GM12801 (cell line): ENCODE results near the gene FRMD4B.

ENCODE experiments used
- CTCF ChIP-seq: IDR thresholded peaks from one replicate; pipeline ENCODE4 v1.5.1; 2011; ENCODE audit warnings: control low read depth; ENCODE audit not compliant: insufficient read length; ENCODE audit errors: extremely low read depth

Gene FRMD4B

GRCh38 chr3:69343875-69344274 is 42.0 kb downstream of the FRMD4B start:
- no peak for TF ChIP-seq CTCF

GRCh38 chr3:69342074-69342473 is 43.8 kb downstream of the FRMD4B start:
- no peak for TF ChIP-seq CTCF

GRCh38 chr3:69339760-69340159 is 46.1 kb downstream of the FRMD4B start:
- no peak for TF ChIP-seq CTCF

GRCh38 chr3:69338911-69339310 is 47.0 kb downstream of the FRMD4B start:
- TF ChIP-seq CTCF = no peak

GRCh38 chr3:69332934-69333333 is 53.0 kb downstream of the FRMD4B start:
- no peak for TF ChIP-seq CTCF

- TF ChIP-seq CTCF = no peak
Measured at GRCh38 chr3:69330891-69331400, 54.9 kb downstream of the FRMD4B start.

- TF ChIP-seq CTCF = no peak
Measured at GRCh38 chr3:69329892-69330291, 56.0 kb downstream of the FRMD4B start.

GRCh38 chr3:69328963-69329302 is 57.0 kb downstream of the FRMD4B start:
- no peak for TF ChIP-seq CTCF
